H9 (cell line): ENCODE measurements around the gene IRX2. TPM values are rescaled to one million over a fixed set of nuclear protein-coding genes. Genes with fewer than 3 reads are reported as not detected.

ENCODE experiments used
- DNase-seq: peaks from one replicate; pipeline ENCODE4 v3.0.0-alpha.2; 2017
- H2AFZ ChIP-seq: one replicate; pipeline ENCODE4 v1.6.1; 2013; ENCODE audit warnings: mild to moderate bottlenecking, low read length, control low read depth, moderate library complexity
- H2AK5ac ChIP-seq: 2 replicates; pipeline ENCODE4 v1.6.1; 2013; ENCODE audit warnings: low read length, control low read depth, mixed read lengths; ENCODE audit not compliant: insufficient read length
- H2BK120ac ChIP-seq: one replicate; pipeline ENCODE4 v1.6.1; 2013; ENCODE audit warnings: low read depth, mild to moderate bottlenecking, low read length, control low read depth, inconsistent platforms; ENCODE audit not compliant: poor library complexity, severe bottlenecking
- H2BK12ac ChIP-seq: 2 replicates; pipeline ENCODE4 v1.6.1; 2013; ENCODE audit warnings: low read length, control low read depth, mixed read lengths, low read depth; ENCODE audit not compliant: insufficient read length
- H2BK15ac ChIP-seq: 2 replicates; pipeline ENCODE4 v1.6.1; 2013; ENCODE audit warnings: low read depth, low read length, control low read depth
- H2BK20ac ChIP-seq: one replicate; pipeline ENCODE4 v1.6.1; 2013; ENCODE audit warnings: low read depth, mild to moderate bottlenecking, low read length, control low read depth, inconsistent platforms; ENCODE audit not compliant: poor library complexity, severe bottlenecking
- H2BK5ac ChIP-seq: 2 replicates; pipeline ENCODE4 v1.6.1; 2013; ENCODE audit warnings: low read length, control low read depth, mixed read lengths; ENCODE audit not compliant: insufficient read length
- H3K14ac ChIP-seq: 2 replicates; pipeline ENCODE4 v1.6.1; 2013; ENCODE audit warnings: low read length, control low read depth; ENCODE audit not compliant: insufficient read depth
- H3K18ac ChIP-seq: 2 replicates; pipeline ENCODE4 v1.6.1; 2013; ENCODE audit warnings: low read depth, mild to moderate bottlenecking, mixed read lengths, low read length, control low read depth; ENCODE audit not compliant: insufficient read length
- H3K23ac ChIP-seq: 2 replicates; pipeline ENCODE4 v1.6.1; 2013; ENCODE audit warnings: low read length, control low read depth, mixed read lengths, low read depth; ENCODE audit not compliant: insufficient read length
- H3K23me2 ChIP-seq: 2 replicates; pipeline ENCODE4 v1.6.1; 2013; ENCODE audit warnings: low read depth, mild to moderate bottlenecking, mixed read lengths, low read length, control low read depth; ENCODE audit not compliant: insufficient read length, poor library complexity, severe bottlenecking
- H3K27ac ChIP-seq: 2 replicates; pipeline ENCODE4 v1.5.1; 2013; ENCODE audit warnings: low read length, control low read depth, mixed read lengths, low read depth; ENCODE audit not compliant: insufficient read length
- H3K27me3 ChIP-seq: 2 replicates; pipeline ENCODE4 v1.6.1; 2013; ENCODE audit warnings: low read length, control low read depth, inconsistent platforms; ENCODE audit not compliant: insufficient read depth
- H3K4ac ChIP-seq: 2 replicates; pipeline ENCODE4 v1.6.1; 2013; ENCODE audit warnings: low read depth, mild to moderate bottlenecking, control low read depth, inconsistent platforms, low read length, moderate library complexity
- H3K4me1 ChIP-seq: 2 replicates; pipeline ENCODE4 v1.6.1; 2013; ENCODE audit warnings: low read length, control low read depth, inconsistent platforms; ENCODE audit not compliant: insufficient read depth
- H3K4me2 ChIP-seq: 2 replicates; pipeline ENCODE4 v1.6.1; 2013; ENCODE audit warnings: low read length, control low read depth, mixed read lengths; ENCODE audit not compliant: insufficient read length, insufficient read depth
- H3K56ac ChIP-seq: 2 replicates; pipeline ENCODE4 v1.6.1; 2013; ENCODE audit warnings: low read depth, mild to moderate bottlenecking, mixed read lengths, low read length, control low read depth; ENCODE audit not compliant: insufficient read length
- H3K79me1 ChIP-seq: 2 replicates; pipeline ENCODE4 v1.6.1; 2013; ENCODE audit warnings: low read depth, mild to moderate bottlenecking, moderate library complexity, low read length, control low read depth, inconsistent platforms; ENCODE audit not compliant: insufficient read depth, poor library complexity, severe bottlenecking
- H3K79me2 ChIP-seq: 2 replicates; pipeline ENCODE4 v1.6.1; 2013; ENCODE audit warnings: low read length, control low read depth, inconsistent platforms; ENCODE audit not compliant: insufficient read depth
- H3K9ac ChIP-seq: 2 replicates; pipeline ENCODE4 v1.6.1; 2013; ENCODE audit warnings: low read length, control low read depth, mixed read lengths; ENCODE audit not compliant: insufficient read length; ENCODE audit errors: extremely low read depth
- H3K9me3 ChIP-seq: one replicate; pipeline ENCODE4 v1.6.1; 2013; ENCODE audit warnings: low read depth, low read length, inconsistent platforms; ENCODE audit not compliant: control insufficient read depth
- H3T11ph ChIP-seq: one replicate; pipeline ENCODE4 v1.6.1; 2013; ENCODE audit warnings: mild to moderate bottlenecking, low read length, control low read depth, inconsistent platforms
- H4K20me1 ChIP-seq: one replicate; pipeline ENCODE4 v1.6.1; 2013; ENCODE audit not compliant: control insufficient read depth, insufficient read length, insufficient read depth
- H4K5ac ChIP-seq: 2 replicates; pipeline ENCODE4 v1.6.1; 2013; ENCODE audit warnings: low read depth, mild to moderate bottlenecking, mixed read lengths, low read length, control low read depth; ENCODE audit not compliant: insufficient read length
- H4K8ac ChIP-seq: replicated peaks from 2 replicates; pipeline ENCODE4 v1.6.1; 2013; ENCODE audit warnings: low read length, control low read depth, mixed read lengths, low read depth; ENCODE audit not compliant: insufficient read length
- H4K91ac ChIP-seq: 2 replicates; pipeline ENCODE4 v1.6.1; 2013; ENCODE audit warnings: low read depth, mild to moderate bottlenecking, moderate library complexity, mixed read lengths, low read length, control low read depth; ENCODE audit not compliant: insufficient read length
- H3K27ac Mint-ChIP-seq, 3 experiments: 2 replicates in 2 of 3; 3 replicates in 1 of 3; pipeline ENCODE4 v1.8.0; 2020 to 2021; ENCODE audit warnings: mixed read lengths in 3 of 3, mild to moderate bottlenecking in 1 of 3, moderate library complexity in 1 of 3
- H3K27me3 Mint-ChIP-seq: 2 replicates; pipeline ENCODE4 v1.8.0; 2021; ENCODE audit warnings: low read depth, mild to moderate bottlenecking, moderate library complexity, mixed read lengths
- H3K36me3 Mint-ChIP-seq, 3 experiments: 2 replicates in 2 of 3; 3 replicates in 1 of 3; pipeline ENCODE4 v1.8.0; 2020 to 2021; ENCODE audit warnings: low read depth in 3 of 3, mixed read lengths in 3 of 3; ENCODE audit not compliant: insufficient read depth in 1 of 3
- H3K4me1 Mint-ChIP-seq, 2 experiments: 2 replicates each; pipeline ENCODE4 v1.8.0; 2020; ENCODE audit warnings: mixed read lengths in 2 of 2
- H3K4me3 Mint-ChIP-seq, 2 experiments: 2 replicates in 1 of 2; 3 replicates in 1 of 2; pipeline ENCODE4 v1.8.0; 2020 to 2021; ENCODE audit warnings: mild to moderate bottlenecking in 2 of 2, mixed read lengths in 2 of 2, moderate library complexity in 1 of 2
- H3K9me3 Mint-ChIP-seq, 2 experiments: 2 replicates in 1 of 2; 3 replicates in 1 of 2; pipeline ENCODE4 v1.8.0; 2020; ENCODE audit warnings: mild to moderate bottlenecking in 2 of 2, mixed read lengths in 2 of 2, moderate library complexity in 1 of 2
- CTCF ChIP-seq: fragments of 200-600 bp; sonication (generic); conservative IDR thresholded peaks from 3 replicates; pipeline ENCODE4 v1.8.0; 2021; ENCODE audit warnings: antibody characterized with exemption, mild to moderate bottlenecking
- WGBS: extraction: QIAGEN DNeasy Blood & Tissue Kit; methylation state at CpG from one replicate; pipeline ENCODE4 v1.1.7; 2013; ENCODE audit warnings: missing lambda C conversion rate, low lambda C conversion rate, mixed read lengths; ENCODE audit not compliant: insufficient read length; ENCODE audit errors: extremely low coverage; 5-methylcytosine and 5-hydroxymethylcytosine counted together
- total RNA-seq: library from RNA; stranded (reverse); gene quantifications from 2 replicates; pipeline ENCODE4 v1.2.1, GENCODE V29; 2021

The IRX2 gene
- total RNA-seq, 1 experiment from 2014 or later, result 91.6 TPM

GRCh38 chr5:2719332-2719731 is 32.1 kb downstream of the IRX2 start:
- H3K27me3 ChIP-seq, result no peaks in the 10 kb centered on the region
- no CpG with 5 or more reads among the region's 6 CpGs for whole genome bisulfite sequencing
- no peak overlapping the region for H2AK5ac ChIP-seq
- no peaks in the 10 kb centered on the region for H3K4me1 Mint-ChIP-seq
- H3K27me3 Mint-ChIP-seq, result peaks cover 31% of the 10 kb centered on the region
- no peak overlapping the region for H3K4ac ChIP-seq
- H3K27ac Mint-ChIP-seq, result no peak overlapping the region
- H4K20me1 ChIP-seq, result no peaks in the 10 kb centered on the region
- H2BK12ac ChIP-seq, result no peak overlapping the region
- H3K4me1 ChIP-seq, result no peaks in the 10 kb centered on the region
- no peaks in the 10 kb centered on the region for H3K79me1 ChIP-seq
- no peak overlapping the region for H3K9ac ChIP-seq
- no peak overlapping the region for H4K91ac ChIP-seq
- H3K79me2 ChIP-seq, result no peaks in the 10 kb centered on the region
- H3K56ac ChIP-seq, result no peak overlapping the region
- no peak overlapping the region for H4K8ac ChIP-seq
- no peaks in the 10 kb centered on the region for H3K9me3 ChIP-seq
- H3K23ac ChIP-seq, result no peak overlapping the region
- no peak overlapping the region for H3K4me3 Mint-ChIP-seq
- H3T11ph ChIP-seq, result no peak overlapping the region
- H2BK20ac ChIP-seq, result no peak overlapping the region
- no peak overlapping the region for H2BK120ac ChIP-seq
- no peak for DNase-seq
- no peak overlapping the region for H2BK15ac ChIP-seq
- H3K14ac ChIP-seq, result no peak overlapping the region
- no peaks in the 10 kb centered on the region for H3K9me3 Mint-ChIP-seq
- no peak overlapping the region for H3K27ac ChIP-seq
- no peak overlapping the region for H3K18ac ChIP-seq
- H4K5ac ChIP-seq, result no peak overlapping the region
- TF ChIP-seq CTCF, result no peak
- H3K36me3 Mint-ChIP-seq, result no peaks in the 10 kb centered on the region
- no peak overlapping the region for H3K4me2 ChIP-seq
- no peak overlapping the region for H2AFZ ChIP-seq
- no peak overlapping the region for H2BK5ac ChIP-seq
- H3K23me2 ChIP-seq, result no peaks in the 10 kb centered on the region
